Ureter (tissue), 1 donor: Measurements from ENCODE around the gene BEST2. TPM values are rescaled to one million over a fixed set of nuclear protein-coding genes. Genes with fewer than 3 reads are reported as not detected.
"Not testable (repeated sequence)": the region's sequence is repeated elsewhere in the genome, so short reads cannot be mapped to it uniquely, and the experiment has no call there.

Experiments
- DNase-seq: peaks from one replicate; pipeline ENCODE4 v3.0.0-alpha.2; 2020; ENCODE audit warnings: low spot score
- total RNA-seq: library from RNA; stranded (reverse); gene quantifications from one replicate; pipeline ENCODE4 v1.2.4, GENCODE V29; 2023
- donor health status: DM: yes; HTN: yes; CAD: no.

Gene BEST2
- not detected for total RNA-seq

DNA sequence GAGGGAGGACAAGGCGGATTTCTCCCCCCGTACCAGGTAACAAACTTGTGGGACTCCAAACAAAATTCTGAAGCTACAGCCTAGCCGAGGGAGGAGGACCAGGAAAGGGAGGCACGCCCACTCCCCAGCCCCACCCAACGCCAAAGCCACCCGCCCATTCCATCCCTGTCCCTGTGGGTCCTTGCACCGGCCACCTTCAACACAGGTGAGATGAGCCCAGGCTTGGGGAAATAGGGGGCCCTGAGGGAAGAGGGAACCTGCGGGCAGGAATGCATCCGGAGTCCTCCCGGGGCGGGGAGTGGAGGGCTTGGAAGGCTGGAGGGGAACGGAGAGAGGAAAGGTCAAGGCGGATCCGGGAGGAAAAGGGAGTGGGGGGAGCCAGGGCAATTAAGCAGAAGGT is at the start of gene BEST2:
TSS of gene BEST2 (plus strand) at position 157 of the 400 bp plus-strand sequence. CDS start 802 bp downstream, outside the sequence.
- no peak for DNase-seq

DNA sequence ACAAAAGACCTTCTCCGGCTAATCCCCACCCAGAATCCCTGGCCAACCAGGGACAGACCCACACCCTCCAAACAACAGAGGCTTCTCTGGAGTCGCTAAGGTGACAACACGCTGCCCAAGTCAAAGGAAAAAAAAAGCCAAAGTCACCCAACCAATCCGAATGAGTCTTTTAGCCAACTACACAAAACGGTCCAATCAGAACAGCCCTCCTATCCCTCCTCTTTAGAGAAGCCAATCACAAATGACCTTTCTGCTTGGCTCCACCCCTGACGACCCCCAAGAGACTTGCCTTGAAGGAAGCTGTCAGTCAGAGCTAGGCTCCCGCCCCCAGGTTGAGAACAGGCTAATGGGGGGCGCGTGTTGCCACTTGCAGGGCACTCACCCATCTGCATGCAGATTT is 48.5 kb upstream of the BEST2 start:
- no peak for DNase-seq

DNA sequence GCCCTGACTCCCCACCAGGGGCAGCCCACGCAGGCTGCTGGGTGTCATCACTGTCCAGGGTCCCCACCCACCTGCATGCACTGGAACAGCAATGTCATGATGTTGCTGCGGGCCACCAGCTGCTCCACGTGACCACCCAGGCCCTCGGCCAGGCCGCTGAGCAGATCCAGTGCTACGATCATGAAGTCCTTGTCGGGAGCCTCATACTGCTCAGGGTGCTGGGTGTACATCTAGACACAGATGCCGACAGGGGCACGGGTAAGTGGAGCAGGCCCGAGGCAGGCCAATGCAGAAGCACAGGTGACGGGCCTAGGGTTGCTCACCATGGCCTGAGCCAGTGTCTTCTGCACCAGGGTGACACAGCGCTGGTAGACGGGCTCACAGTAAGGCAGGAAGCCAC is 46.4 kb upstream of the BEST2 start:
- DNase-seq: no peak

DNA sequence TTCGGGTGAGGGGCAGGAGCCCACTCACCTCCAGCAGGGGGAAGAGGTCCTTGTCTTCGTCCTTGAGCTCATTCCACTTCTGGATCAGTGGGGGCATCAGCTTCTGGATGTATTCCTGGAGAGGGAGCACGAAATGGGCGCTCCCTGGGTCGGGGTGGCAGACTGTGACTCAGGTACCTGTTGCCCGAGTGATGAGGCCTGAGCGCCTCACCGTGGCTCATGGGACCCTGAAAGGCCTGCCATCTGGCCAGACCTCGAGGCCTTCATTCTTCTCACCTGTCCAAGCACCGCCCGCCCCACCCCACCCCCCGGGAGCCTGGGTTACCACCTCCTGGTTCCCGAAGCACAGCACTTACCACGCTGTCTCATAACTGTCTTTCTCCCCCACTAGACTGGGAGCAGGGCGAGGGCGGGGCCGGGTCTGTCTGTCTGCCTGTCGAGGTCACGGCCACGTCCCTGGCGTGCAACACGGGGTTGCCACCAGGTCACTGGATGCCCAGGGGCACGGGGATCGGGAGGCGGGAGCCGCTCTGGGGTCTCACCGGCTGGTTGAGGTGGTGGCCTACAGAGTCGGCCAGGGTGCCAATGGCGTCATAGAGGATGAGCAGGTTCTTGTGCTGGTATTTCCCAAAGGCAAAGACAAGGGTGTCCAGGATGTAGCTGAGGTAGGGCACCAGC is 45.8 kb upstream of the BEST2 start:
- no peak for DNase-seq

DNA sequence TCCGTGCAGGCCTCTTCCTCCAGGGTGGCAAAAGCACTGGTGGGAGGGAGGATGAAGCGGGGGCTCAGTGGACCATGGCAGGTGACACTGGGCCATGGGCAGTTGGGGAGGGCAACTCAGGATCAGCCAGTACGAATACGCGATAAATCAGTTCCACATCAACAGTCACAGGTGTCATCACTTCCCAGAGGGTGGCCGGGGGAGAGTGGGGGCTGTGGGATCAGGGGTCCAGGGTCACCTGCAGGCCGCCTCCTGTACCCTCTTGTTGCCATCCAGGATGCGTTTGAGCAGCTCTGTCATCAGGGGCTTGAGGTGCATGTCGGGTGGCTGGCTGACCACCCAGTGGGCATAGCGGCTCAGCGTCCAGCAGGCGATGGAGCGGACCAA is 45.3 kb upstream of the BEST2 start:
- DNase-seq: no peak

DNA sequence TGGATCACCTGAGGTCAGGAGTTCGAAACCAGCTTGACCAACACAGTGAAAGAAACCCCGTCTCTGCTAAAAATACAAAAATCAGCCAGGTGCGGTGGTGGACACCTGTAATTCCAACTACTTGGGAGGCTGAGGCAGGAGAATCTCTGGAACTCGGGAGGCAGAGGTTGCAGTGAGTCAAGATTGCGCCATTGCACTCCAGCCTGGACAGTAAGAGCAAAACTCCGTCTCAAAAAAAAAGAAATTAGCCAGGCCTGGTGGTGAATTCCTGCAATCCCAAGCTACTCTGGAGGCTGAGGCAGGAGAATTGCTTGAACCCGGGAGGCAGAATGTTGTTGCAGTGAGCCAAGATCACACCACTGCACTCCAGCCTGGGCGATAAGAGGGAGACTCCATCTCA is 43.0 kb upstream of the BEST2 start:
- DNase-seq: no peak

DNA sequence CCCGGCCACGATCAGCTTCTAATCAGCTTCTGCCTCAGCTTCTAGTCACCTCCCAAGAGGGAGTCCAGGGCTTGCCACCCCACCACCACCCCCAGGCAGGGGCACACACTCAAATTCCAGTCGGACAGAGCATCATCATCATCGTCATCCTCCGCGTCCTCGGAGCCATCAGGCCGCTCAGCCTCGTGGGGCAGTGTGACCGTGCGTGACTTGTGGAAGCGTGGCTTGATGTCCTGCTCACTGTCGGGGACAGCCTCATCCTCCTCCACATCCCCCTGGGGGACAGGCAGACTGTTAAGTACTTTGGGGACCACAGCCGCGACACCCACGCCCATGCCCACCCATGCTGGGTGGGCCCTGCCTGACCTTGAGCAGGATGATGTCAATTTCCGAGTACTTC is 40.4 kb upstream of the BEST2 start:
- DNase-seq: no peak

GRCh38 chr19:12712077-12712476 is 39.5 kb upstream of the BEST2 start:
- not testable (repeated sequence) for DNase-seq

GRCh38 chr19:12713304-12713703 is 38.3 kb upstream of the BEST2 start:
- not testable (repeated sequence) for DNase-seq

DNA sequence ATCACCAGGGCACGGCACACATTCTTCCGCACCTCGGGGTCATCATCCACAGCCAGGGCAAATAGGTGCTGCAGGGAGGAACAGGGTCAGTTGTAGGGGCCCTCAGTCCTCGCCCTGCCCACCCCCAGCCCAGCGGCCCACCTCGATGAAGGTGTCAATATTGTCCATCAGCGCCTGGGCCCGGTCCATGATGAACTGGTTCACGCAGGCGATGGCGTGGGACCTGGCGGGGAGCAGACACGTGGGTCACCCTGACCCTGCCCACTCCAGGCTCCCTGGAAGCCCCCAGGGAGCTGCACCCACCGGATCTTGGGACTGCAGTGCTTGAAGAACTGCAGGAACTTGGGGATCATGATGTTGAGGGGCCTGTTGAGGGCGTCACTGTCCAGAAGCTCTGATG is 36.5 kb upstream of the BEST2 start:
- DNase-seq: no peak

DNA sequence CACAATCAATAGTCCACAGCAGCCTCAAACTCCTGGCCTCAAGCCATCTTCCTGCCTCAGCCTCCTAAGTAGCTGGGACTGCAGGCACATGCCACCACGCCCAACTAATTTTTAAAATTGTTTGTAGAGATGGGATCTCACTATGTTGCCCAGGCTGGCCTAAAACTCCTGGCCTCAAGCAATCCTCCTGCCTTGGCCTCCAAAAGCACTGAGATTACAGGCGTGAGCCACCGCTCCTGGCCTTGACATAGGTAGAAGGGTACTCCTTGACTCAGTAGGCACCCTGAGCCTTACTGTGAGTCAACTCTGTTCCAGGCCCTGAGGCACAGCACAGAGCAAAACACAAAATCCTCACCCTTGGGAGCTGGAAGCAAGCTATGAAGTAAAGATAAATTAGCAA is 35.7 kb upstream of the BEST2 start:
- no peak for DNase-seq

- no peak for DNase-seq
Observed at GRCh38 chr19:12720296-12720695, 31.3 kb upstream of the BEST2 start.

- no peak for DNase-seq
Observed at GRCh38 chr19:12720851-12721655, 30.5 kb upstream of the BEST2 start.

DNA sequence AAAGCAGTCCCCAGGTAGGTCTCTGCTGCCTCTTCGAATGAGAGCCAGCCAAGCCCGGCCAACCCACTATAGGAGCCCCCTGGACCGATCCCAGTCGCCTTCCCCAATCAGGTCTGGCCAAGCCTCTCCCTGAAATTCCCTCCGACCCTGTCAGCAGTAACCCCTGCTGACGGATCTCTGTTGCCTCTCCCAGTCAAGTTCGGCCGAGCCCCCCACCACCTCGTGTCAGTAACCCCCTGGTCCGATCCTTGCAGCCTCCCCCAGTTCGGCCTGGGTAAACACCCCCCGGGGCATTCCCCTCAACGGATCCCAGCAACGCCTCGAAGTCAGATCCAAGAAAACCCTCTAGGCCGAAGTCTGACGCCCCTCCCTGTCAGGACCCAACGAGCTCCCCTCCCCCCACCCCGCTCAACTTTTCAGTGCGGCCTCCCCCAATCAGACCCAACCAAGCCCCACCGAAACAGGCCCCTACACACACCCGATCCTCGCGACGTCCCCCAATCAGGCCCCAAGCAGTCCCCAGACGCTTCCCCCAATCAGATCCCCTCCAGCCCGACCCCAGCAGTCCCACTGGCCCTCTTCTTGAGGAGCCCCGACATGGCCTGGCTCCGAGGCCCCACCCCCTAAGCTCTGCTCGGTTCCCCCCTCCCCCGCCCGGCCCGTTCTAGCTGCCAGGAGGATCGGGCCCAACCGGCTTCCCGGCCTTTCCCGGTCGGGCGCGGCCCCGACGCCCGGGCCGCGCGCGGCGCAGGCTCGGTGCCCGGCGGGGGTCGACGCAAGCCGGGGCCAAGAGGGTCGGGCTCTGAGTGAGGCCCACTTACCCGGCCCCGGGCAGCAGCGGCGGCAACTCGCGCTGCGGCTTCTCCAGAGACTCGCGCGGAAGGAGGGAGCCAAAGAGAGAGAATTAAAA is 29.7 kb upstream of the BEST2 start:
- peak; percentile 73 for DNase-seq

DNA sequence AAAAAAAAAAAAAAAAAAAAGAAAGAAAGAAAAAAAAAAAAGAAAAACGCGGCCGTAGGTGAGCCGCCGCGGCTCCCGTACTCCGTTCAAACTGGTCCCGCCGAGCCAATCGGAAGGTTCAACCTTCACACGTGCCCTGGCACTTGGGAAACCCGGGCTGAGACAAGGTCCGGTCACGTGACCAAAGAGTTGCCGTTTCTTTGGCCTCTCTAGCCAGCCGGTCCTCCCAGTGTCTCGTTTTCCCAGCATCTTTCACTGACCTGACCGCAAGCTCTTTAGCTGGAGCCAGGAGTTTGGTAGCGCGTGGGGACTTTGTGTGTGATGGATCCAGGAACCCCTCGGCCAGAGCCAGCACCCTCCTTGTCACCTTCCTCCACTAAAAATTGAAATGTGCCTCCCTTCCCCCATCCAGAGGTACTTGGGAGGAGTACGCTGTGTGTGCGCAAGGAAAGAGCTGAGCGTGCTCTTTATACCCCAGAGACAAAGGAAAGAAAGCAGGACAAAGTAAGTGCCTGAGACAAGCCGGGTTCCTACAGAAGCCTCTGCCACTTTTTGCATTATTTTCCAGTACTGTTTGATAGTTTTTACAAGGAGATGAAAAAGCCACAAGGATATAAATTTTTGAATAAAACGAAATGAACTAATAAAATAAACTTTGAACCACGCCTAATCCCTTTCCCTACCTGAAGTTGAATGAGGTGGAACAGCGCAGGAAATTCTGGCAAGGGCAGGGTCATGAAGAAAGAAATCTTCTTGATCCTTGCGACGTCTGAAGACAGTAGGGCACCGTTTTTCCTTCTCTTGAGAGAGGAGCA is 28.8 kb upstream of the BEST2 start:
- peak; percentile 97 for DNase-seq

DNA sequence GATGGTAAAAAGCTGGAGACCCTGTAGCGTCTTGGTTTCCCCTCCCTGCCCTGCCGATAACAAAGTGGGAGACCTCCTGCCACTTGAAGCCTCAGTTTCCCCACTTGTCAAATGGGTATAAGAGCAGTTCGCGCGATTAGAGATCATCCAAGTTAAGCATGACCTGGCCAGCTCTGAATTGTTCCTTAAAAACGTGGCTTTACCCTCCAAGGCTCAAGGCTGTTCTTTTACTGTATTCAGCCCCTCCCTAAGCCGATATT is 28.3 kb upstream of the BEST2 start:
- no peak for DNase-seq

GRCh38 chr19:12723641-12724426 is 27.8 kb upstream of the BEST2 start, which contains the start of gene TNPO2:
Gene TNPO2 (minus strand): TSS chr19:12723932. CDS start chr19:12720977, 2,955 bp downstream.
- DNase-seq: peak; percentile 64

DNA sequence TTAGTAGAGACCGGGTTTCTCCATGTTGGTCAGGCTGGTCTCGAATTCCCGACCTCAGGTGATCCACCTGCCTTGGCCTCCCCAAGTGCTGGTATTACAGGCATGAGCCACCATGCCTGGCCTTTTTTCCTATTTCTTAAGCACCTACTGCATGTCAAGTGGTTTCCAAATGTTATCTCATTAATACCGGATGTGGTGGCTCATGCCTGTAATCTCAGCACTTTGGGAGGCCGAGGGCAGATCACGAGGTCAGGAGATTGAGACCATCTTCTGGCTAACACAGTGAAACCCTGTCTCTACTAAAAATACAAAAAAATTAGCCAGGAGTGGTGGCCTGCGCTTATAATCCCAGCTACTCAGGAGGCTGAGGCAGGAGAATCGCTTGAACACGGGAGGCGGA is 26.0 kb upstream of the BEST2 start:
- DNase-seq: not testable (repeated sequence)

DNA sequence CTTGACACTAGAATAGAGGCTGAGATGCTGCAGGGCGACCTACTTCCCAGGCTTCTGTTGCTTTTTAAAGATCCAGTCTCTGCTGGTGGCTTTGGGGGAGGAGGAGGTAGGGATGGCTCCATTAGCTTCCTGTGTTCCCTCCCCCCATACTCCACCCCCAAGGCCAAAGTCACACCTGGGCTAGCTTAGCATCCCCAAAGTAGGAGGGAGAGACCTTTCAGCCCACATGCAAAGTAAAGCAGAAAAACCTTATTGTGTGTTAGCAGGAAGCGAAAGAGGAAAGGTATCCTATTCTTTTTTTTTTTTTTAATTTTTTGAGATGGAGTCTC is 24.6 kb upstream of the BEST2 start:
- DNase-seq: no peak

GRCh38 chr19:12727745-12728433 is 23.7 kb upstream of the BEST2 start:
- no peak for DNase-seq
